ENCODE data around the gene CIROP. TPM values are rescaled to one million over a fixed set of nuclear protein-coding genes. Genes with fewer than 3 reads are reported as not detected.

CIROP gene
- total RNA-seq, 1 donor from 2014 or later: not detected

GRCh38 chr14:23137813-23138535, 33.2 kb upstream of the CIROP start:
- Mint-ChIP-seq H3K4me1 (ENCODE audit: low read depth, unreplicated experiment) (no peaks in the 10 kb centered on the region), H3K27ac (ENCODE audit: unreplicated experiment) (no peak overlapping the region), H3K9me3 (ENCODE audit: unreplicated experiment) (no peaks in the 10 kb centered on the region), H3K4me3 (ENCODE audit: unreplicated experiment) (no peak overlapping the region), H3K36me3 (ENCODE audit: unreplicated experiment) (no peaks in the 10 kb centered on the region), H3K27me3 (ENCODE audit: unreplicated experiment) (peaks cover 2% of the 10 kb centered on the region)
- DNase-seq: no peak
- TF ChIP-seq CTCF (IDR thresholded peaks at IDR 0.05; ENCODE audit: partially characterized antibody, unreplicated experiment): no peak

- Mint-ChIP-seq H3K27me3 (ENCODE audit: unreplicated experiment) (peaks cover 2% of the 10 kb centered on the region), H3K4me1 (ENCODE audit: low read depth, unreplicated experiment) (no peaks in the 10 kb centered on the region), H3K36me3 (ENCODE audit: unreplicated experiment) (no peaks in the 10 kb centered on the region), H3K9me3 (ENCODE audit: unreplicated experiment) (no peaks in the 10 kb centered on the region), H3K27ac (ENCODE audit: unreplicated experiment) (no peak overlapping the region), H3K4me3 (ENCODE audit: unreplicated experiment) (no peak overlapping the region)
- TF ChIP-seq CTCF (IDR thresholded peaks at IDR 0.05; ENCODE audit: partially characterized antibody, unreplicated experiment): no peak
- no peak for DNase-seq
Measured at GRCh38 chr14:23137192-23137812, 32.5 kb upstream of the CIROP start.

GRCh38 chr14:23136566-23137133, 31.9 kb upstream of the CIROP start:
- DNase-seq: no peak
- Mint-ChIP-seq H3K27ac (ENCODE audit: unreplicated experiment) (no peak overlapping the region), H3K27me3 (ENCODE audit: unreplicated experiment) (peaks cover 2% of the 10 kb centered on the region), H3K4me3 (ENCODE audit: unreplicated experiment) (no peak overlapping the region), H3K36me3 (ENCODE audit: unreplicated experiment) (no peaks in the 10 kb centered on the region), H3K9me3 (ENCODE audit: unreplicated experiment) (no peaks in the 10 kb centered on the region), H3K4me1 (ENCODE audit: low read depth, unreplicated experiment) (no peaks in the 10 kb centered on the region)
- no peak for TF ChIP-seq CTCF (IDR thresholded peaks at IDR 0.05; ENCODE audit: partially characterized antibody, unreplicated experiment)

GRCh38 chr14:23132970-23133369, 28.2 kb upstream of the CIROP start:
- H3K9me3 Mint-ChIP-seq (ENCODE audit: unreplicated experiment): no peaks in the 10 kb centered on the region
- peaks cover 5% of the 10 kb centered on the region for H3K27me3 Mint-ChIP-seq (ENCODE audit: unreplicated experiment)
- peaks cover 7% of the 10 kb centered on the region for H3K36me3 Mint-ChIP-seq (ENCODE audit: unreplicated experiment)

More at GRCh38 chr14:23132970-23133369, 28.2 kb upstream of the CIROP start:
- H3K4me1 Mint-ChIP-seq (ENCODE audit: low read depth, unreplicated experiment): no peaks in the 10 kb centered on the region
- no peak for DNase-seq
- H3K4me3 Mint-ChIP-seq (ENCODE audit: unreplicated experiment): no peak overlapping the region
- TF ChIP-seq CTCF (IDR thresholded peaks at IDR 0.05; ENCODE audit: partially characterized antibody, unreplicated experiment): no peak
- H3K27ac Mint-ChIP-seq (ENCODE audit: unreplicated experiment): no peak overlapping the region

All from glutamatergic neuron (in vitro differentiated cells).